ENCODE data around the gene DDX59.
"Not testable (repeated sequence)": the region's sequence is repeated elsewhere in the genome, so short reads cannot be mapped to it uniquely, and the experiment has no call there.

The DDX59 gene

GRCh38 chr1:200670242-200671118 lies 773 bp upstream of the DDX59 start:
- DNase-seq, result peak; percentile 37

- no peak for DNase-seq
Observed at GRCh38 chr1:200668514-200669313, 993 bp downstream of the DDX59 start.

- no peak for DNase-seq
Observed at GRCh38 chr1:200666309-200666708, 3.4 kb downstream of the DDX59 start.

- DNase-seq, result no peak
Observed at GRCh38 chr1:200665861-200666260, 3.8 kb downstream of the DDX59 start.

- DNase-seq, result no peak
Observed at GRCh38 chr1:200660719-200661118, 9.0 kb downstream of the DDX59 start.

GRCh38 chr1:200659269-200659668 lies 10.4 kb downstream of the DDX59 start:
- DNase-seq, result no peak

DNA sequence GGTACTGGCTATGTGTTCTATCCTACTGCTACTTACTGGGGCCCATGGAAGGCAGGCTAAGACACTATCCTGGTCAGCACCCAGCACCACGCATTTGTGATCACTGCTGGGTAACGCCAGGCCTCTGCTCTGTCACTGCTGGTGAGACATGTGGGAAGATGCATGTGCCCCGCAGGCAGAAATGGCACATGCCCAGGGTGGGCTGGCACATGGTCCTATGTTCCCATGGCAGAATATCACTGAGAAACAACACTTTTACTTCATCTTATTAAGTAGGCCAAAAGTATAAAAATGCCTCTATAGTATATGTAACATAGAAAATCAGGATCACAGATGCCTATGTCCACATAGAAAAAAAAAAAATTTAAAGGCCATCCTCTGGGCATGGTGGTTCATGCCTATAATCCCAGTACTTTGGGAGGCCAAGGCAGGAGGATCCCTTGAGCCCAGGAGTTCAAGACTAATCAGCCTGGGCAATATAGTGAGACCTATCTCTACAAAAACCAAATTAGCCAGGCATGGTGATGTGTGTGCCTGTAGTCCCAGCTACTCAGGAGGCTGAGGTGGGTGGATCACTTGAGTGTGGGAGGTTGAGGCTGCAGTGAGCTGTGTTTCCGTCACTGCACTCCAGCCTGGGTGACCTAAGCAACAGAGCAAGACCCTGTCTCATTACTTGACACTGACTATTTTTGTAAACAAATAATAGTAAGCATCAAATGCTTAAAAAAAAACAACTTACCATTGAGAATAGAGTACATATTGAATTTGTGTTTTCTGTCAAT lies 11.5 kb downstream of the DDX59 start:
- DNase-seq, result no peak

DNA sequence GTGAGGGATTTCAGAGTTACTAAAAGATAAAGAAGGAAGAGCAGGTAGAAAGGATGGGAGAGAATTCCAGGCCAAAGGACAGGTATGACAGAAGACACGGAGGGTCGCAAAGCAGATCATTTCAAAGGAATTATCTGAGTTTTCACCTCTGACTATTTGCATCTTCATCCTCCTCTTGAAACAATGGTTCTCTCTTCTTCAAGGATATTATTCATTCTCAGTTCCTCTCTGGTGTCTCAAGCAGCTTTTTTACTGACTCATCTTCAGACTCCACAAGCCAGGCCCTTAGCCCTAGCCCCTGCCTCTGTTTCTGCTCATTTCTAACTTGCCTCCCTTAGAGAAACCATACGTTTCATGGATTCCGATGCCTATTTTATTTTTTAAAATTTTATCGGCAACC lies 15.0 kb downstream of the DDX59 start:
- peak; percentile 45 for DNase-seq

- peak; percentile 77 for DNase-seq
Observed at GRCh38 chr1:200653022-200653462, 16.7 kb downstream of the DDX59 start.

DNA sequence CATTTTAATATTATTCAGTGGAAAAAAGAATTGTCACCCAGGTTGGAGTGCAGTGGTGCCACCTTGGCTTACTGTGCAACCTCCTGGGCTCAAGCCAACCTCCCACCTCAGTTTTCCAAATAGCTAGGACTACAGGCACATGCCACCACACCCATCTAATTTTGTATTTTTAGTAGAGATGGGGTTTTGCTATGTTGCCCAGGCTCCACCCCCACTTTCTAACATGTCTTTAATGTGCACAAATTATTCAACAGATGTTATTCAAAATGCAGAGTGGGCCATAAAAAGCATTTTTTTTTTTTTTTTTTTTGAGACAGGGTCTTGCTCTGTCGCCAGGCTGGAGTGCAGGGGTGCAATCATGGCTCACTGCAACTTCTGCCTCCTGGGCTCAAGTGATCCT lies 17.3 kb downstream of the DDX59 start:
- no peak for DNase-seq

GRCh38 chr1:200646515-200646914 lies 23.2 kb downstream of the DDX59 start:
- no peak for DNase-seq

DNA sequence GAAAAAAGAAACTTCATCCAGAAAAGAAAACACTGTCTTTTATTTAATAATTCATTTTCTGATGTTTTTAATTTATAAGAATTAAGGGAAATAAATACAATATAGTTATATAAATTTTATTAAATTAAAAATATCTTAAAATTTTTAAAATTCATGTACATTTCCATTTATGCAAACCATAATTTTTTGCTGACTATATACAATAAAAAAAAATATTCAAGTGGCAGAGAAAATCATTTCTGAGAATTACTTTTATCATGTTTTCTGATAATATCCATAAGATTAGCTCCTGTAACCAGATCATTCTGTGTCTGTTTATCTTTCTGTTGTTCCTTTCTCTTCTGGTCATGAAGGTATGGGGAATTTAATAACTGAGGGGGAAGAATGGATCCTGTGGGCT lies 25.7 kb downstream of the DDX59 start:
- no peak for DNase-seq

DNA sequence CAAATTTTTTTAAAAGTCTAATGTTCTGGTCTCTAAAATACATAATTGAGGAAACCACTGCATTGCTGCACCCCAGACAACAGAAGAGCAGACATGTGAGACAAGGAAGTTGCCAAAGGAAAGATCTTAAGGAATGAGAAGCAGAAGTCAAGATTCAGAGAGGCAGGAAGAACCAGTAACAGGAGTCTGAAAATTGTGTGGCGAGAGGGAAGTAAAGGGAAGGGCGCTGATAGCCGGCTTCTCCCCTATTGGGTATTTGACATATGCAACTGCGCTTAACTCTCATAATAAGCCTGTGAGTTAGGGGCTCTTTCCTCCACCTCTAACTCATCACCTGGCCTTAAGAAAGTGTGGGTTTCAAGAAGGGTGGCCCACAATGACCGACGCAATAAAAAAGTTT lies 27.2 kb downstream of the DDX59 start:
- no peak for DNase-seq

DNA sequence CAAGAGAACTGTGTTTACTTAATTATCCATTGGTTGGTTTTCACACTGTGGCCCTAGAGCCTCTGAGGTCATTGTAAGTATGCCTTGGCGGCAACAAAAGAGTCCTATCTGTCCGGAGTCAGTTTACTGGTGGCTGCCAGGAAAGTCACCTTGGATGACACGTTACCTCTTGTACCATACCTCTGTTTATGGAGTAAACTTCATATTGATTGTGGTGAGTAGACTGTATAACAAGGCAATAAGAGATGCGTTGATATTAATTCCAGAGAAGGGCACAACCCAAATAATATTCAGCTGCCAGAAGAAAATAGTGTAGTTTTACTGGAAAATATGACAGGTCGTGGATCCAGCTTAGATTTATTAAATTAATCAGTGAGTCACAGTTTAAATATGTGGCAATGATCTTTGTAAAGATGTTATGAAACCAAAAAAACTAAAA lies 28.7 kb downstream of the DDX59 start:
- DNase-seq, result no peak

GRCh38 chr1:200640373-200640962 lies 29.2 kb downstream of the DDX59 start:
- no peak for DNase-seq

DNA sequence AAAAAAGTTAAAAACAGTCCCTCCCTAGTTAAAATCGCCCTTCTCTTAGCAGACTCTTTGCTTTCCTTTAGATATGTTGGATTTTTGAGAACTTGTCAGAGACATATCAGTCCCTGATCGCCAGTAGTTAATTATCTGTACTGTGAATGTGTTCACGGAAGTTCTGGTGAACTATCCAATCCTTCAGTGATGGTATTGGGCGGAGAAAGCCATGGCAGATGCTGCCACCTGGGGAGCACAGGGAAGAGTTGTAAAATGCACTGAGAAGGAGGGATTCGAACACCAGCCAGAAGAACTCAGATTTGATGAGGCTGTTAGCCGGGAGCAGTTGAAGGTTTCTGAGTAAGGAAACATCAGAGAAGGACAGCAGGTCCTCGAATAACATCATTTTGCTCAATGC lies 31.6 kb downstream of the DDX59 start:
- no peak for DNase-seq

DNA sequence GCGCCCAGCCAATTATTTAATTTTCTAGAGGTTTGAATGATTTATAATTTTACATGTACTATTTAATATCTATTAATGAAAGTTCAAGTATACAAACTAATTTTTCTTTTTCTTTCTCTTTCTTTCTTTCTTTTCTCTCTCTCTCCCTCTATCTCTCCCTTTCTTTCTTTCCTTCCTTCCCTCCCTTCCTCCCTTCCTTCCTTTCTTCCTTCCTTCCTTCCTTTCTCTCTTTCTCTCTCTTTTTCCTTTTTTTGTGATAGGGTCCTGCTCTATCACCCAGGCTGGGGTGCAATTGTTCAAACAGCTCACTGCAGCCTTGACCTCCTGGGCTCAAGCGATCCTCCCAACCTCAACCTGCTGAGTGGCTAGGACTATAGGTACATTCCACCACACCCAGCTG lies 33.0 kb downstream of the DDX59 start:
- DNase-seq, result no peak

- no peak for DNase-seq
Observed at GRCh38 chr1:200634261-200635122, 35.2 kb downstream of the DDX59 start.

GRCh38 chr1:200631375-200631774 lies 38.3 kb downstream of the DDX59 start:
- DNase-seq, result no peak

DNA sequence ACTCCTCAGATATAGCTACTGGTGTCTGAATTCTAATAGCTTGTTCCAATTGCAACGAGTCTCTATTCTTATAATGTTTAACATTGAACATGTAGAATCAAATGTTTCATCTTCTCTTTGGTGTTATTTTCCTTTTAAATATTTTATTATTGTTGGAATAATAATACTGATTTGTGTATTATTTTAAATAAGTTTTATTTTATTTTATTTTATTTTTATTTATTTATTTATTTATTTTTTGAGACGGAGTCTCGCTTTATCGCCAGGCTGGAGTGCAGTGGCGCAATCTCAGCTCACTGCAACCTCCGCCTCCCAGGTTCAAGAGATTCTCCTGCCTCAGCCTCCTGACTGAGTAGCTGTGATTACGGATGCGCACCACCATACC lies 39.2 kb downstream of the DDX59 start:
- DNase-seq, result not testable (repeated sequence)

GRCh38 chr1:200629876-200630514 lies 39.7 kb downstream of the DDX59 start:
- DNase-seq, result no peak

Data from activated CD4-positive, alpha-beta T cell treated with anti-CD3 and anti-CD28 coated beads, Interleukin-2, amount 50 U/mL, for 16 hours (primary cell).